Liver (tissue), 9 donors: ENCODE results near the gene IP6K2. TPM values are rescaled to one million over a fixed set of nuclear protein-coding genes. Genes with fewer than 3 reads are reported as not detected.
"Not testable (repeated sequence)": the region's sequence is repeated elsewhere in the genome, so short reads cannot be mapped to it uniquely, and the experiment has no call there.

Experiments used
- DNase-seq: peaks from one replicate; pipeline ENCODE4 v3.0.0-alpha.2; 2017; ENCODE audit warnings: low spot score
- H3K27ac ChIP-seq, 2 donors: one replicate each; pipeline ENCODE4 v1.7.0; 2013; ENCODE audit warnings: inconsistent platforms in 2 of 2, low read length in 2 of 2, control low read depth in 1 of 2, low read depth in 1 of 2, mild to moderate bottlenecking in 1 of 2
- H3K27me3 ChIP-seq, 4 donors: one replicate each; pipeline versions ENCODE4 v1.6.1 to v1.7.0; 2013; ENCODE audit warnings: low read length in 3 of 4, inconsistent platforms in 1 of 4, mild to moderate bottlenecking in 1 of 4, moderate library complexity in 1 of 4; ENCODE audit not compliant: control insufficient read depth in 4 of 4, insufficient read depth in 4 of 4
- H3K36me3 ChIP-seq, 4 donors: one replicate each; pipeline versions ENCODE4 v1.6.1 to v1.7.0; 2013; ENCODE audit warnings: low read length in 3 of 4, mild to moderate bottlenecking in 3 of 4, low read depth in 1 of 4, moderate library complexity in 1 of 4; ENCODE audit not compliant: control insufficient read depth in 4 of 4, insufficient read depth in 3 of 4
- H3K4me1 ChIP-seq, 4 donors: one replicate each; pipeline versions ENCODE4 v1.6.1 to v1.7.0; 2013; ENCODE audit warnings: low read length in 3 of 4, mild to moderate bottlenecking in 3 of 4, moderate library complexity in 1 of 4; ENCODE audit not compliant: control insufficient read depth in 4 of 4, insufficient read depth in 4 of 4
- H3K4me3 ChIP-seq, 3 donors: one replicate each; pipeline versions ENCODE4 v1.6.1 to v1.7.0; 2013; ENCODE audit warnings: low read length in 3 of 3, control low read depth in 1 of 3, low read depth in 1 of 3, mild to moderate bottlenecking in 1 of 3
- H3K9ac ChIP-seq, 2 donors: one replicate each; pipeline ENCODE4 v1.7.0; 2013; ENCODE audit warnings: low read length in 2 of 2, mild to moderate bottlenecking in 2 of 2, moderate library complexity in 2 of 2, control low read depth in 1 of 2, low read depth in 1 of 2
- H3K9me3 ChIP-seq, 4 donors: one replicate each; pipeline versions ENCODE4 v1.6.1 to v1.7.0; 2013; ENCODE audit warnings: low read length in 3 of 4; ENCODE audit not compliant: control insufficient read depth in 4 of 4
- FOXA1 ChIP-seq: IDR thresholded peaks from 2 replicates; pipeline ENCODE4 v1.6.1; 2016; ENCODE audit warnings: antibody characterized with exemption
- FOXA2 ChIP-seq: IDR thresholded peaks from 2 replicates; pipeline ENCODE4 v1.6.1; 2016; ENCODE audit warnings: antibody characterized with exemption
- GABPA ChIP-seq, 2 donors: IDR thresholded peaks in 1 of 2; conservative IDR thresholded peaks in 1 of 2; 2 replicates each; pipeline ENCODE4 v1.6.1; 2016; ENCODE audit warnings: antibody characterized with exemption in 2 of 2, mild to moderate bottlenecking in 1 of 2, moderate library complexity in 1 of 2
- HNF4A ChIP-seq, 2 donors: conservative IDR thresholded peaks; 2 replicates each; pipeline ENCODE4 v1.6.1; 2016; ENCODE audit warnings: antibody characterized with exemption in 2 of 2, mild to moderate bottlenecking in 2 of 2
- HNF4G ChIP-seq: IDR thresholded peaks from 2 replicates; pipeline ENCODE4 v1.6.1; 2016; ENCODE audit warnings: antibody characterized with exemption
- JUND ChIP-seq, 2 donors: IDR thresholded peaks; 2 replicates each; pipeline ENCODE4 v1.6.1; 2016; ENCODE audit warnings: antibody characterized with exemption in 2 of 2
- MAX ChIP-seq: IDR thresholded peaks from 2 replicates; pipeline ENCODE4 v1.6.1; 2016; ENCODE audit warnings: antibody characterized with exemption
- NR2F2 ChIP-seq: IDR thresholded peaks from 2 replicates; pipeline ENCODE4 v1.6.1; 2016; ENCODE audit warnings: antibody characterized with exemption
- RAD21 ChIP-seq, 2 donors: IDR thresholded peaks; 2 replicates each; pipeline ENCODE4 v1.6.1; 2016; ENCODE audit warnings: antibody characterized with exemption in 2 of 2, mild to moderate bottlenecking in 2 of 2
- SP1 ChIP-seq: IDR thresholded peaks from 2 replicates; pipeline ENCODE4 v1.6.1; 2018; ENCODE audit warnings: antibody characterized with exemption, mild to moderate bottlenecking
- TAF1 ChIP-seq: conservative IDR thresholded peaks from 2 replicates; pipeline ENCODE4 v1.6.1; 2016; ENCODE audit warnings: antibody characterized with exemption, mild to moderate bottlenecking
- YY1 ChIP-seq: IDR thresholded peaks from 2 replicates; pipeline ENCODE4 v1.6.1; 2016; ENCODE audit warnings: antibody characterized with exemption, mild to moderate bottlenecking
- ZBTB33 ChIP-seq: IDR thresholded peaks from 2 replicates; pipeline ENCODE4 v1.6.1; 2016; ENCODE audit warnings: antibody characterized with exemption
- WGBS: extraction: QIAGEN DNeasy Blood & Tissue Kit; methylation state at CpG from one replicate; pipeline ENCODE4 v1.1.7; 2013; 5-methylcytosine and 5-hydroxymethylcytosine counted together
- polyA plus RNA-seq, 2 donors: library from polyadenylated mRNA; stranded (reverse) in 1 of 2; unstranded in 1 of 2; fragments of 200-250 nt in 1 of 2; fragments of >200 nt in 1 of 2; fragmentation: Nextera tagmentation in 1 of 2; extraction: Ambion mirVana in 1 of 2; gene quantifications; one replicate each; pipeline versions ENCODE4 v1.2.1 to v1.2.3, GENCODE V29; 2013 to 2015
- total RNA-seq, 2 donors: library from RNA; depleted of rRNA; stranded (reverse); fragments of >200 nt; gene quantifications; one replicate each; pipeline ENCODE4 v1.2.3, GENCODE V29; 2014
- TF ChIP-seq, protein P1 (sequence below): IDR thresholded peaks from 2 replicates; pipeline ENCODE4 v1.6.1; 2016; ENCODE audit warnings: antibody characterized with exemption, mild to moderate bottlenecking
- TF ChIP-seq, protein P2 (sequence below): IDR thresholded peaks from 2 replicates; pipeline ENCODE4 v1.6.1; 2016; ENCODE audit warnings: antibody characterized with exemption
- donor health status: healthy.
- donor health status: healthy.
- donor health status: healthy.
- donor health status: healthy.
- donor health status: healthy.

The IP6K2 gene
- total and polyA plus RNA-seq, 4 donors: 21.8 to 37.6 (median 24.3) TPM

DNA sequence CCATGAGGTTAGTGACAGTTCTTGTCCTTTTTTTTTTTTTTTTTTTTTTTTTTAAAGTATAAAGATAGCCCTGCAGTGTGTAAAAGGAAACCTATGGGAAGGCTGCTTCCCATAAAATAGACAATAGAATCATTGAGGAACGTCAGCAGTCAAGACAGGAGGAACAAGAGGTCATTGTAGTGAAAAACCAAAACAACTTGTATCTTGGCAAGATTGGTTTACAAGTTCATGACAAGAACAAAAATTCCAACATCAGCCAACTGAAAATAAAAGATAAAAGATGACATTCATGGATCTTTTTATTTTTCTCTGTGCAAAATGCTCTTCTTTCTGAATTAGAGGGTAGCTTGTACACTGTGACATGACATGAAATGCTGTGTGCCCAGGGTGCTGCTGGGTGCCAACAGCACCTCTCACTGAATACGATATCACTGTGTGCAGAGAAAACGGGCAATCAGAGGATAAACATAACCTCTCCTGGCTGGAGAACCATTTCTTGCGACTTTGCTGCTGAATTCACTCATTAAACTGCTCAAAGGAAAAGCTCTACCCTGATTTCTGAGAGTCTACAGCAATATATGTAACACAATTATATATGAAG lies 30.1 kb upstream of the IP6K2 start:
- H3K27ac ChIP-seq: no peak overlapping the region
- H3K27me3 ChIP-seq: no peaks in the 10 kb centered on the region
- H3K4me3 ChIP-seq: no peak overlapping the region
- peaks cover 0 to 18% (median 6%) of the 10 kb centered on the region in 4 donors for H3K36me3 ChIP-seq
- DNase-seq: no peak
- H3K9ac ChIP-seq: peak overlapping the region in 1 of 2 donors; percentile 53
- peaks cover 1 to 15% (median 12%) of the 10 kb centered on the region in 4 donors for H3K4me1 ChIP-seq
- TF ChIP-seq TAF1: no peak
- no peak for TF ChIP-seq HNF4A (conservative IDR thresholded peaks at IDR 0.05)
- no peak for TF ChIP-seq SP1
- TF ChIP-seq NR2F2: peak; percentile 80
- 29% methylated on average over 4 of the region's 4 CpGs for WGBS
- no peaks in the 10 kb centered on the region for H3K9me3 ChIP-seq

DNA sequence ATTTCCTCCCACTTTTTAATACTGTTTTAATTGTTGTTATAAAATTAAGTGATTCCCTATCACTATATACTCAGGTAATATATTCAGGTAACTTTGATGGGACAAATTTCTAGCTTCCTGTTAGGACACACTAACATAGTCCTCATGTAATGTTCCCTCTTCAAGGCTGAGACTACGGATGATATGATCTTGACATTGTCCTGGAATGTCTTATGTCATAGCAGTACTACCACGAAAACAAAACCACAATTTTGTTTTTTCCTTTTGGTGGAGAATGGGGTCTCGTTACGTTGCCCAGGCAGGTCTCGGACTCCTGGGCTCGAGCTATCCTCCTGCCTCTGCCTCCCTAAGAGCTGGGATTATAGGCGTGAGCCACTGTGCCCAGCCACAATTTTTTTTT lies 26.8 kb upstream of the IP6K2 start:
- H3K36me3 ChIP-seq: no peaks in the 10 kb centered on the region
- H3K9me3 ChIP-seq: no peaks in the 10 kb centered on the region
- DNase-seq: no peak
- no peak overlapping the region for H3K9ac ChIP-seq
- WGBS: 93% methylated on average over 7 of the region's 7 CpGs
- no peak overlapping the region for H3K4me3 ChIP-seq
- no peak overlapping the region for H3K27ac ChIP-seq
- no peaks in the 10 kb centered on the region for H3K27me3 ChIP-seq
- TF ChIP-seq FOXA2 (no peak), GABPA (IDR thresholded peaks at IDR 0.05 in 1 of 2, conservative IDR thresholded peaks at IDR 0.05 in 1 of 2) (no peak), RAD21 (IDR thresholded peaks at IDR 0.05) (no peak), TAF1 (no peak), JUND (IDR thresholded peaks at IDR 0.05) (no peak), SP1 (no peak), YY1 (no peak), FOXA1 (no peak), ZBTB33 (no peak), HNF4G (no peak), MAX (no peak), NR2F2 (no peak)
- TF ChIP-seq, protein P1, sequence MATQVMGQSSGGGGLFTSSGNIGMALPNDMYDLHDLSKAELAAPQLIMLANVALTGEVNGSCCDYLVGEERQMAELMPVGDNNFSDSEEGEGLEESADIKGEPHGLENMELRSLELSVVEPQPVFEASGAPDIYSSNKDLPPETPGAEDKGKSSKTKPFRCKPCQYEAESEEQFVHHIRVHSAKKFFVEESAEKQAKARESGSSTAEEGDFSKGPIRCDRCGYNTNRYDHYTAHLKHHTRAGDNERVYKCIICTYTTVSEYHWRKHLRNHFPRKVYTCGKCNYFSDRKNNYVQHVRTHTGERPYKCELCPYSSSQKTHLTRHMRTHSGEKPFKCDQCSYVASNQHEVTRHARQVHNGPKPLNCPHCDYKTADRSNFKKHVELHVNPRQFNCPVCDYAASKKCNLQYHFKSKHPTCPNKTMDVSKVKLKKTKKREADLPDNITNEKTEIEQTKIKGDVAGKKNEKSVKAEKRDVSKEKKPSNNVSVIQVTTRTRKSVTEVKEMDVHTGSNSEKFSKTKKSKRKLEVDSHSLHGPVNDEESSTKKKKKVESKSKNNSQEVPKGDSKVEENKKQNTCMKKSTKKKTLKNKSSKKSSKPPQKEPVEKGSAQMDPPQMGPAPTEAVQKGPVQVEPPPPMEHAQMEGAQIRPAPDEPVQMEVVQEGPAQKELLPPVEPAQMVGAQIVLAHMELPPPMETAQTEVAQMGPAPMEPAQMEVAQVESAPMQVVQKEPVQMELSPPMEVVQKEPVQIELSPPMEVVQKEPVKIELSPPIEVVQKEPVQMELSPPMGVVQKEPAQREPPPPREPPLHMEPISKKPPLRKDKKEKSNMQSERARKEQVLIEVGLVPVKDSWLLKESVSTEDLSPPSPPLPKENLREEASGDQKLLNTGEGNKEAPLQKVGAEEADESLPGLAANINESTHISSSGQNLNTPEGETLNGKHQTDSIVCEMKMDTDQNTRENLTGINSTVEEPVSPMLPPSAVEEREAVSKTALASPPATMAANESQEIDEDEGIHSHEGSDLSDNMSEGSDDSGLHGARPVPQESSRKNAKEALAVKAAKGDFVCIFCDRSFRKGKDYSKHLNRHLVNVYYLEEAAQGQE: no peak
- TF ChIP-seq, protein P2, sequence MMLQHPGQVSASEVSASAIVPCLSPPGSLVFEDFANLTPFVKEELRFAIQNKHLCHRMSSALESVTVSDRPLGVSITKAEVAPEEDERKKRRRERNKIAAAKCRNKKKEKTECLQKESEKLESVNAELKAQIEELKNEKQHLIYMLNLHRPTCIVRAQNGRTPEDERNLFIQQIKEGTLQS: no peak
- peaks cover 12 to 30% (median 30%) of the 10 kb centered on the region in 4 donors for H3K4me1 ChIP-seq

DNA sequence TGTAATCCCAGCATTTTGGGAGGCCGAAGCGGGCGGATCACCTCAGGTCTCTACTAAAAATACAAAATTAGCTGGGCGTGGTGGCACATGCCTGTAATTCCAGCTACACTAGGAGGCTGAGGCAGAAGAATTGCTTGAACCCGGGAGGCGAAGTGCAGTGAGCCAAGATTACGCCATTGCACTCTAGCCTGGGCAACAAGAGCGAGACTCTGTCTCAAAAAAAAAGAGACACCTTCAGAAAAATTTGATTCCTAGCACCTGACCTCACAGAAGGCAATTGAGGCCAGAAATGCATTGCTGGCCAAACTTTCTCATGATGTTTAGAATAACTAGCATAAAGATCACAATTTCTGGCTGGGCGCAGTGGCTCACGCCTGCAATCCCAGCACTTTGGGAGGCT lies 24.2 kb upstream of the IP6K2 start:
- not testable (repeated sequence) for H3K36me3 ChIP-seq, H3K4me3 ChIP-seq, DNase-seq, H3K9me3 ChIP-seq, H3K27ac ChIP-seq, H3K9ac ChIP-seq, H3K27me3 ChIP-seq
- peaks cover 13 to 26% (median 18%) of the 10 kb centered on the region in 4 donors for H3K4me1 ChIP-seq
- 96% methylated on average over 10 of the region's 10 CpGs for WGBS
